A549 (cell line): ENCODE data around the gene DUX4.
"Not testable (repeated sequence)": the region's sequence is repeated elsewhere in the genome, so short reads cannot be mapped to it uniquely, and the experiment has no call there.

Experiments
- CBX2 ChIP-seq: fragments of 200-600 bp; sonication (generic); IDR thresholded peaks from 2 replicates; pipeline ENCODE4 v1.6.1; 2016; ENCODE audit warnings: low read depth, mild to moderate bottlenecking, borderline replicate concordance
- CBX8 ChIP-seq: fragments of 200-600 bp; sonication (generic); IDR thresholded peaks from 2 replicates; pipeline ENCODE4 v1.6.1; 2016
- CEBPB ChIP-seq, 2 experiments: fragments of >200 bp in 1 of 2; sonication (Bioruptor Twin) in 1 of 2; formaldehyde crosslinking in 1 of 2; IDR thresholded peaks; 2 replicates each; pipeline ENCODE4 v1.6.1; 2012 to 2016
- EP300 ChIP-seq, 2 experiments: fragments of >200 bp; sonication (Bioruptor Twin); formaldehyde crosslinking; IDR thresholded peaks; 2 replicates in 1 of 2; 3 replicates in 1 of 2; pipeline ENCODE4 v1.6.1; 2016 to 2017
- HDAC2 ChIP-seq: fragments of 200-600 bp; sonication (generic); IDR thresholded peaks from 2 replicates; pipeline ENCODE4 v1.6.1; 2016
- PHF8 ChIP-seq: fragments of 200-600 bp; sonication (generic); IDR thresholded peaks from 2 replicates; pipeline ENCODE4 v1.6.1; 2016; ENCODE audit warnings: low read depth, mild to moderate bottlenecking, antibody characterized with exemption, moderate library complexity, borderline replicate concordance
- POLR2A ChIP-seq: IDR thresholded peaks from 2 replicates; pipeline ENCODE4 v1.6.1; 2012; ENCODE audit warnings: mild to moderate bottlenecking, low read length
- TF ChIP-seq, protein P1 (sequence below): IDR thresholded peaks from 2 replicates; pipeline ENCODE4 v1.6.1; 2012
- TF ChIP-seq, protein P2 (sequence below): fragments of >200 bp; sonication (Bioruptor Twin); formaldehyde crosslinking; IDR thresholded peaks from 3 replicates; pipeline ENCODE4 v1.5.1; 2016
- TF ChIP-seq, protein P3 (sequence below): fragments of 250-450 bp; sonication (Bioruptor Pico); IDR thresholded peaks from 2 replicates; pipeline ENCODE4 v1.5.0; 2021; ENCODE audit warnings: mild to moderate bottlenecking, moderate library complexity, borderline replicate concordance
- TF ChIP-seq, protein P4 (sequence below): fragments of 200-600 bp; sonication (generic); IDR thresholded peaks from 2 replicates; pipeline ENCODE4 v1.6.1; 2016; ENCODE audit warnings: antibody characterized with exemption, mild to moderate bottlenecking, moderate library complexity
- TF ChIP-seq, protein P5 (sequence below): fragments of 450-650 bp; IDR thresholded peaks from 2 replicates; pipeline ENCODE4 v1.6.1; 2014; ENCODE audit warnings: antibody characterized with exemption
- TF ChIP-seq, protein P6 (sequence below): fragments of 150-350 bp; IDR thresholded peaks from 2 replicates; pipeline ENCODE4 v1.6.1; 2014; ENCODE audit warnings: low read depth, mild to moderate bottlenecking, low read length

DNA sequence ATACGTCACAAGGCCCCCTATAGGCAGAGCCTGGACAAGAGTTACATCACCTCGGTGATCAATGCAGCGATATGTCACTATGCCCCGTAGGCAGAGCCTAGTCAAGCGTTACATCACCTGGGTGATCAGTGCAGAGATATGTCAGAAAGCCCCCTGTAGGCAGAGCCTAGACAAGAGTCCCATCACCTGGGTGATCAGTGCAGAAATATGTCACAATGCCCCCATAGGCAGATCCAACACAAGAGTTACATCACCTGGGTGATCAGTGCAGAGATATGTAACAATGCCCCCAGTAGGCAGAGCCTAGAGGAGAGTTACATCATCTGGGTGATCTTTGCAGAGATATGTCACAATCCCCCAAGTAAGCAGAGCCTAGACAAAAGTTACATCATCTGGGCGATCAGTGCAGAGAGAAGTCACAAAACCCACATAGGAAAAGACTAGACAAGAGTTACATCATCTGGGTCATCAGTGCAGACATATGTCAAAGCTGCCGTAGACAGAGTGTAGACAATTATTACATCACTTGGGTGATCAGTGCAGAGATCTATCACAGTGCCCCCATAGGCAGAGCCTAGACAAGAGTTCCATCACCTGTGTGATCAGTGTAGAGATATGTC is 8.0 kb downstream of the DUX4 start:
- TF ChIP-seq, protein P1, sequence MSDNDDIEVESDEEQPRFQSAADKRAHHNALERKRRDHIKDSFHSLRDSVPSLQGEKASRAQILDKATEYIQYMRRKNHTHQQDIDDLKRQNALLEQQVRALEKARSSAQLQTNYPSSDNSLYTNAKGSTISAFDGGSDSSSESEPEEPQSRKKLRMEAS, result not testable (repeated sequence)
- not testable (repeated sequence) for TF ChIP-seq PHF8; EP300 (IDR thresholded peaks at IDR 0.05); CBX8; POLR2A; HDAC2; CEBPB (IDR thresholded peaks at IDR 0.05); CBX2
- TF ChIP-seq, protein P2, sequence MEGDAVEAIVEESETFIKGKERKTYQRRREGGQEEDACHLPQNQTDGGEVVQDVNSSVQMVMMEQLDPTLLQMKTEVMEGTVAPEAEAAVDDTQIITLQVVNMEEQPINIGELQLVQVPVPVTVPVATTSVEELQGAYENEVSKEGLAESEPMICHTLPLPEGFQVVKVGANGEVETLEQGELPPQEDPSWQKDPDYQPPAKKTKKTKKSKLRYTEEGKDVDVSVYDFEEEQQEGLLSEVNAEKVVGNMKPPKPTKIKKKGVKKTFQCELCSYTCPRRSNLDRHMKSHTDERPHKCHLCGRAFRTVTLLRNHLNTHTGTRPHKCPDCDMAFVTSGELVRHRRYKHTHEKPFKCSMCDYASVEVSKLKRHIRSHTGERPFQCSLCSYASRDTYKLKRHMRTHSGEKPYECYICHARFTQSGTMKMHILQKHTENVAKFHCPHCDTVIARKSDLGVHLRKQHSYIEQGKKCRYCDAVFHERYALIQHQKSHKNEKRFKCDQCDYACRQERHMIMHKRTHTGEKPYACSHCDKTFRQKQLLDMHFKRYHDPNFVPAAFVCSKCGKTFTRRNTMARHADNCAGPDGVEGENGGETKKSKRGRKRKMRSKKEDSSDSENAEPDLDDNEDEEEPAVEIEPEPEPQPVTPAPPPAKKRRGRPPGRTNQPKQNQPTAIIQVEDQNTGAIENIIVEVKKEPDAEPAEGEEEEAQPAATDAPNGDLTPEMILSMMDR, result not testable (repeated sequence)
- TF ChIP-seq, protein P3, sequence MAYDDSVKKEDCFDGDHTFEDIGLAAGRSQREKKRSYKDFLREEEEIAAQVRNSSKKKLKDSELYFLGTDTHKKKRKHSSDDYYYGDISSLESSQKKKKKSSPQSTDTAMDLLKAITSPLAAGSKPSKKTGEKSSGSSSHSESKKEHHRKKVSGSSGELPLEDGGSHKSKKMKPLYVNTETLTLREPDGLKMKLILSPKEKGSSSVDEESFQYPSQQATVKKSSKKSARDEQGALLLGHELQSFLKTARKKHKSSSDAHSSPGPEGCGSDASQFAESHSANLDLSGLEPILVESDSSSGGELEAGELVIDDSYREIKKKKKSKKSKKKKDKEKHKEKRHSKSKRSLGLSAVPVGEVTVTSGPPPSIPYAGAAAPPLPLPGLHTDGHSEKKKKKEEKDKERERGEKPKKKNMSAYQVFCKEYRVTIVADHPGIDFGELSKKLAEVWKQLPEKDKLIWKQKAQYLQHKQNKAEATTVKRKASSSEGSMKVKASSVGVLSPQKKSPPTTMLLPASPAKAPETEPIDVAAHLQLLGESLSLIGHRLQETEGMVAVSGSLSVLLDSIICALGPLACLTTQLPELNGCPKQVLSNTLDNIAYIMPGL (CRISPR knock-in tag), result not testable (repeated sequence)
- TF ChIP-seq, protein P4, sequence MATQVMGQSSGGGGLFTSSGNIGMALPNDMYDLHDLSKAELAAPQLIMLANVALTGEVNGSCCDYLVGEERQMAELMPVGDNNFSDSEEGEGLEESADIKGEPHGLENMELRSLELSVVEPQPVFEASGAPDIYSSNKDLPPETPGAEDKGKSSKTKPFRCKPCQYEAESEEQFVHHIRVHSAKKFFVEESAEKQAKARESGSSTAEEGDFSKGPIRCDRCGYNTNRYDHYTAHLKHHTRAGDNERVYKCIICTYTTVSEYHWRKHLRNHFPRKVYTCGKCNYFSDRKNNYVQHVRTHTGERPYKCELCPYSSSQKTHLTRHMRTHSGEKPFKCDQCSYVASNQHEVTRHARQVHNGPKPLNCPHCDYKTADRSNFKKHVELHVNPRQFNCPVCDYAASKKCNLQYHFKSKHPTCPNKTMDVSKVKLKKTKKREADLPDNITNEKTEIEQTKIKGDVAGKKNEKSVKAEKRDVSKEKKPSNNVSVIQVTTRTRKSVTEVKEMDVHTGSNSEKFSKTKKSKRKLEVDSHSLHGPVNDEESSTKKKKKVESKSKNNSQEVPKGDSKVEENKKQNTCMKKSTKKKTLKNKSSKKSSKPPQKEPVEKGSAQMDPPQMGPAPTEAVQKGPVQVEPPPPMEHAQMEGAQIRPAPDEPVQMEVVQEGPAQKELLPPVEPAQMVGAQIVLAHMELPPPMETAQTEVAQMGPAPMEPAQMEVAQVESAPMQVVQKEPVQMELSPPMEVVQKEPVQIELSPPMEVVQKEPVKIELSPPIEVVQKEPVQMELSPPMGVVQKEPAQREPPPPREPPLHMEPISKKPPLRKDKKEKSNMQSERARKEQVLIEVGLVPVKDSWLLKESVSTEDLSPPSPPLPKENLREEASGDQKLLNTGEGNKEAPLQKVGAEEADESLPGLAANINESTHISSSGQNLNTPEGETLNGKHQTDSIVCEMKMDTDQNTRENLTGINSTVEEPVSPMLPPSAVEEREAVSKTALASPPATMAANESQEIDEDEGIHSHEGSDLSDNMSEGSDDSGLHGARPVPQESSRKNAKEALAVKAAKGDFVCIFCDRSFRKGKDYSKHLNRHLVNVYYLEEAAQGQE, result not testable (repeated sequence)
- TF ChIP-seq, protein P5, sequence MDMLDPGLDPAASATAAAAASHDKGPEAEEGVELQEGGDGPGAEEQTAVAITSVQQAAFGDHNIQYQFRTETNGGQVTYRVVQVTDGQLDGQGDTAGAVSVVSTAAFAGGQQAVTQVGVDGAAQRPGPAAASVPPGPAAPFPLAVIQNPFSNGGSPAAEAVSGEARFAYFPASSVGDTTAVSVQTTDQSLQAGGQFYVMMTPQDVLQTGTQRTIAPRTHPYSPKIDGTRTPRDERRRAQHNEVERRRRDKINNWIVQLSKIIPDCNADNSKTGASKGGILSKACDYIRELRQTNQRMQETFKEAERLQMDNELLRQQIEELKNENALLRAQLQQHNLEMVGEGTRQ, result not testable (repeated sequence)
- TF ChIP-seq, protein P6, sequence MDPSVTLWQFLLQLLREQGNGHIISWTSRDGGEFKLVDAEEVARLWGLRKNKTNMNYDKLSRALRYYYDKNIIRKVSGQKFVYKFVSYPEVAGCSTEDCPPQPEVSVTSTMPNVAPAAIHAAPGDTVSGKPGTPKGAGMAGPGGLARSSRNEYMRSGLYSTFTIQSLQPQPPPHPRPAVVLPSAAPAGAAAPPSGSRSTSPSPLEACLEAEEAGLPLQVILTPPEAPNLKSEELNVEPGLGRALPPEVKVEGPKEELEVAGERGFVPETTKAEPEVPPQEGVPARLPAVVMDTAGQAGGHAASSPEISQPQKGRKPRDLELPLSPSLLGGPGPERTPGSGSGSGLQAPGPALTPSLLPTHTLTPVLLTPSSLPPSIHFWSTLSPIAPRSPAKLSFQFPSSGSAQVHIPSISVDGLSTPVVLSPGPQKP, result not testable (repeated sequence)
